ENCODE data around the gene FOXRED1.

FOXRED1 gene

GRCh38 chr11:126280595-126280994 is 11.6 kb downstream of the FOXRED1 start:
- no peak for TF ChIP-seq TAF1 (IDR thresholded peaks at IDR 0.05; ENCODE audit: borderline replicate concordance, insufficient read depth, low read length)
- no peak for TF ChIP-seq SIN3A (IDR thresholded peaks at IDR 0.05; ENCODE audit: borderline replicate concordance, insufficient read depth, low read length)
- TF ChIP-seq REST (IDR thresholded peaks at IDR 0.05; ENCODE audit: insufficient read depth in 1 of 2, low read depth in 2 of 2, low read length in 2 of 2) = no peak
- TF ChIP-seq POLR2AphosphoS5 (IDR thresholded peaks at IDR 0.05; ENCODE audit: low read depth, low read length) = no peak
- no peak for TF ChIP-seq FOXP2 (optimal IDR thresholded peaks at IDR 0.05; ENCODE audit: borderline replicate concordance, extremely low read depth, extremely low read length, insufficient read depth)

GRCh38 chr11:126281245-126281644 is 12.3 kb downstream of the FOXRED1 start:
- TF ChIP-seq POLR2AphosphoS5 (IDR thresholded peaks at IDR 0.05; ENCODE audit: low read depth, low read length) (no peak), FOXP2 (optimal IDR thresholded peaks at IDR 0.05; ENCODE audit: borderline replicate concordance, extremely low read depth, extremely low read length, insufficient read depth) (no peak), TAF1 (IDR thresholded peaks at IDR 0.05; ENCODE audit: borderline replicate concordance, insufficient read depth, low read length) (no peak), REST (IDR thresholded peaks at IDR 0.05; ENCODE audit: insufficient read depth in 1 of 2, low read depth in 2 of 2, low read length in 2 of 2) (no peak), SIN3A (IDR thresholded peaks at IDR 0.05; ENCODE audit: borderline replicate concordance, insufficient read depth, low read length) (no peak)

- no peak for TF ChIP-seq SIN3A (IDR thresholded peaks at IDR 0.05; ENCODE audit: borderline replicate concordance, insufficient read depth, low read length)
- no peak for TF ChIP-seq REST (IDR thresholded peaks at IDR 0.05; ENCODE audit: insufficient read depth in 1 of 2, low read depth in 2 of 2, low read length in 2 of 2)
- no peak for TF ChIP-seq POLR2AphosphoS5 (IDR thresholded peaks at IDR 0.05; ENCODE audit: low read depth, low read length)
- TF ChIP-seq TAF1 (IDR thresholded peaks at IDR 0.05; ENCODE audit: borderline replicate concordance, insufficient read depth, low read length) = no peak
- no peak for TF ChIP-seq FOXP2 (optimal IDR thresholded peaks at IDR 0.05; ENCODE audit: borderline replicate concordance, extremely low read depth, extremely low read length, insufficient read depth)
Observed at GRCh38 chr11:126281666-126282175, 12.8 kb downstream of the FOXRED1 start.

GRCh38 chr11:126282361-126282735 is 13.4 kb downstream of the FOXRED1 start:
- TF ChIP-seq REST (IDR thresholded peaks at IDR 0.05; ENCODE audit: insufficient read depth in 1 of 2, low read depth in 2 of 2, low read length in 2 of 2) (no peak), FOXP2 (optimal IDR thresholded peaks at IDR 0.05; ENCODE audit: borderline replicate concordance, extremely low read depth, extremely low read length, insufficient read depth) (no peak), POLR2AphosphoS5 (IDR thresholded peaks at IDR 0.05; ENCODE audit: low read depth, low read length) (no peak), TAF1 (IDR thresholded peaks at IDR 0.05; ENCODE audit: borderline replicate concordance, insufficient read depth, low read length) (no peak), SIN3A (IDR thresholded peaks at IDR 0.05; ENCODE audit: borderline replicate concordance, insufficient read depth, low read length) (no peak)
